Measurements from ENCODE around the gene ZNF473.

The ZNF473 gene

GRCh38 chr19:50025794-50026549 lies at the start of gene ZNF473:
TSS of gene ZNF473 (plus strand) at chr19:50026005. CDS start at chr19:50031083, 5,078 bp downstream.
- no peak for TF ChIP-seq CTCF (IDR thresholded peaks at IDR 0.05; ENCODE audit: borderline replicate concordance, control extremely low read depth, extremely low read depth, insufficient read depth, missing control alignments)
- in situ Hi-C loops (cut with MboI; ENCODE audit: low sequenced_read_pairs, unreplicated experiment): no loop called here
- peak; percentile 90 for DNase-seq (ENCODE audit: low spot score)

GRCh38 chr19:49976496-49976895 lies 49.3 kb upstream of the ZNF473 start:
- in situ Hi-C loops (cut with MboI; ENCODE audit: low sequenced_read_pairs, unreplicated experiment): no loop called here
- TF ChIP-seq CTCF (IDR thresholded peaks at IDR 0.05; ENCODE audit: borderline replicate concordance, control extremely low read depth, extremely low read depth, insufficient read depth, missing control alignments): no peak
- DNase-seq (ENCODE audit: low spot score): no peak

GRCh38 chr19:49977076-49977475 lies 48.7 kb upstream of the ZNF473 start:
- in situ Hi-C loops (cut with MboI; ENCODE audit: low sequenced_read_pairs, unreplicated experiment): no loop called here
- no peak for DNase-seq (ENCODE audit: low spot score)
- TF ChIP-seq CTCF (IDR thresholded peaks at IDR 0.05; ENCODE audit: borderline replicate concordance, control extremely low read depth, extremely low read depth, insufficient read depth, missing control alignments): no peak

- no peak for DNase-seq (ENCODE audit: low spot score)
- no peak for TF ChIP-seq CTCF (IDR thresholded peaks at IDR 0.05; ENCODE audit: borderline replicate concordance, control extremely low read depth, extremely low read depth, insufficient read depth, missing control alignments)
- in situ Hi-C loops (cut with MboI; ENCODE audit: low sequenced_read_pairs, unreplicated experiment): no loop called here
These were observed 47.9 kb upstream of the ZNF473 start for GRCh38 chr19:49977881-49978280.

- in situ Hi-C loops (cut with MboI; ENCODE audit: low sequenced_read_pairs, unreplicated experiment): no loop called here
- TF ChIP-seq CTCF (IDR thresholded peaks at IDR 0.05; ENCODE audit: borderline replicate concordance, control extremely low read depth, extremely low read depth, insufficient read depth, missing control alignments): no peak
- DNase-seq (ENCODE audit: low spot score): no peak
These were observed 47.5 kb upstream of the ZNF473 start for GRCh38 chr19:49978324-49978723.

GRCh38 chr19:49981603-49982593 lies 43.9 kb upstream of the ZNF473 start:
- TF ChIP-seq CTCF (IDR thresholded peaks at IDR 0.05; ENCODE audit: borderline replicate concordance, control extremely low read depth, extremely low read depth, insufficient read depth, missing control alignments): no peak
- no peak for DNase-seq (ENCODE audit: low spot score)
- in situ Hi-C loops (cut with MboI; ENCODE audit: low sequenced_read_pairs, unreplicated experiment): no loop called here

Data from GM13976 (cell line).